IMR-90 (cell line): ENCODE measurements around the gene TRAPPC8. TPM values are rescaled to one million over a fixed set of nuclear protein-coding genes. Genes with fewer than 3 reads are reported as not detected.

ENCODE experiments used
- ATAC-seq: fragments of 200-7000 bp; cut with Tn5 transposase; 2 replicates; pipeline ENCODE4 v1.9.1; 2020; ENCODE audit warnings: low read depth, mild to moderate bottlenecking, moderate library complexity
- BruUV-seq: library from RNA; stranded (reverse); fragments of 400-500 nt; replicated peaks from 2 replicates; lab custom pipeline; 2021; lab: Mats Ljungman, UMichigan
- CTCF ChIA-PET: fragments of 300-600 bp; formaldehyde crosslinking; extraction: SDS; loops from one replicate; lab custom pipeline; 2021; ENCODE audit warnings: antibody characterized with exemption; lab: Yijun Ruan, JAX
- POLR2A ChIA-PET: fragments of 300-600 bp; sonication (Branson Sonifier 250); formaldehyde crosslinking; loops from one replicate; lab custom pipeline; 2022; ENCODE audit warnings: antibody characterized with exemption; ENCODE audit not compliant: unreplicated experiment; lab: Charles Lee
- DNase-seq: peaks from one replicate; pipeline ENCODE4 v3.0.0; 2013
- H2AFZ ChIP-seq: replicated peaks from 2 replicates; pipeline ENCODE3; 2013; ENCODE audit warnings: low read length, mild to moderate bottlenecking; ENCODE audit not compliant: poor library complexity
- H2AK5ac ChIP-seq: 2 replicates; pipeline ENCODE4 v1.6.1; 2013; ENCODE audit warnings: low read depth, low read length, inconsistent platforms
- H2AK9ac ChIP-seq: replicated peaks from 2 replicates; pipeline ENCODE3; 2013; ENCODE audit warnings: mild to moderate bottlenecking, low read depth, low read length, moderate library complexity; ENCODE audit not compliant: poor library complexity
- H2BK120ac ChIP-seq: 2 replicates; pipeline ENCODE4 v1.6.1; 2013; ENCODE audit warnings: low read depth, low read length, inconsistent platforms
- H2BK15ac ChIP-seq: 3 replicates; pipeline ENCODE4 v1.6.1; 2013; ENCODE audit warnings: low read depth, low read length, inconsistent platforms
- H2BK20ac ChIP-seq: 2 replicates; pipeline ENCODE4 v1.6.1; 2013; ENCODE audit warnings: low read depth, mild to moderate bottlenecking, inconsistent platforms, low read length, moderate library complexity
- H2BK5ac ChIP-seq: 2 replicates; pipeline ENCODE4 v1.6.1; 2013; ENCODE audit warnings: mild to moderate bottlenecking, low read depth, low read length, inconsistent platforms; ENCODE audit not compliant: poor library complexity, severe bottlenecking
- H3K14ac ChIP-seq: replicated peaks from 2 replicates; pipeline ENCODE4 v1.6.1; 2013; ENCODE audit warnings: low read depth, low read length, inconsistent platforms
- H3K18ac ChIP-seq: 2 replicates; pipeline ENCODE4 v1.6.1; 2013; ENCODE audit warnings: low read depth, low read length, control low read depth
- H3K23ac ChIP-seq: 2 replicates; pipeline ENCODE4 v1.6.1; 2013; ENCODE audit warnings: low read depth, low read length, inconsistent platforms
- H3K27ac ChIP-seq: 2 replicates; pipeline ENCODE4 v1.5.1; 2013; ENCODE audit warnings: mild to moderate bottlenecking, control low read depth, low read length; ENCODE audit not compliant: insufficient read depth
- H3K27me3 ChIP-seq: 2 replicates; pipeline ENCODE4 v1.6.1; 2013; ENCODE audit warnings: low read length; ENCODE audit not compliant: control insufficient read depth, insufficient read depth
- H3K36me3 ChIP-seq: 2 replicates; pipeline ENCODE4 v1.6.1; 2013; ENCODE audit warnings: low read length, mixed read lengths; ENCODE audit not compliant: control insufficient read depth, insufficient read depth
- H3K4ac ChIP-seq: 2 replicates; pipeline ENCODE4 v1.6.1; 2013; ENCODE audit warnings: low read depth, low read length, inconsistent platforms
- H3K4me1 ChIP-seq: 2 replicates; pipeline ENCODE4 v1.6.1; 2013; ENCODE audit warnings: low read length, mixed read lengths; ENCODE audit not compliant: control insufficient read depth, insufficient read depth
- H3K4me2 ChIP-seq: 2 replicates; pipeline ENCODE4 v1.6.1; 2013; ENCODE audit warnings: low read depth, mild to moderate bottlenecking, control low read depth, low read length, moderate library complexity
- H3K4me3 ChIP-seq: 2 replicates; pipeline ENCODE4 v1.5.1; 2013; ENCODE audit warnings: low read depth, mild to moderate bottlenecking, control low read depth, low read length, moderate library complexity; ENCODE audit not compliant: insufficient read depth
- H3K56ac ChIP-seq: 2 replicates; pipeline ENCODE4 v1.6.1; 2013; ENCODE audit warnings: low read length, inconsistent platforms; ENCODE audit not compliant: insufficient read depth; ENCODE audit errors: extremely low read depth
- H3K79me1 ChIP-seq, 2 experiments: 2 replicates each; pipeline ENCODE4 v1.6.1; 2013; ENCODE audit warnings: low read length in 2 of 2, inconsistent platforms in 1 of 2, low read depth in 1 of 2
- H3K9ac ChIP-seq: 2 replicates; pipeline ENCODE4 v1.6.1; 2013; ENCODE audit warnings: low read depth, low read length, control low read depth
- H3K9me1 ChIP-seq: 2 replicates; pipeline ENCODE4 v1.6.1; 2013; ENCODE audit warnings: low read length, inconsistent platforms; ENCODE audit not compliant: insufficient read depth
- H3K9me3 ChIP-seq: 2 replicates; pipeline ENCODE4 v1.6.1; 2013; ENCODE audit warnings: low read length; ENCODE audit not compliant: control insufficient read depth, insufficient read depth
- H4K20me1 ChIP-seq: 2 replicates; pipeline ENCODE4 v1.6.1; 2013; ENCODE audit warnings: low read length, inconsistent platforms; ENCODE audit not compliant: insufficient read depth
- H4K5ac ChIP-seq: 2 replicates; pipeline ENCODE4 v1.6.1; 2013; ENCODE audit warnings: mild to moderate bottlenecking, low read depth, low read length, control low read depth
- H4K8ac ChIP-seq, 2 experiments: 2 replicates each; pipeline ENCODE4 v1.6.1; 2013; ENCODE audit warnings: low read depth in 2 of 2, low read length in 2 of 2, control low read depth in 1 of 2, inconsistent platforms in 1 of 2
- H4K91ac ChIP-seq: 2 replicates; pipeline ENCODE4 v1.6.1; 2013; ENCODE audit warnings: low read depth, low read length, inconsistent platforms; ENCODE audit not compliant: insufficient read depth
- BHLHE40 ChIP-seq: fragments of 150-350 bp; IDR thresholded peaks from 2 replicates; pipeline ENCODE4 v1.6.1; 2016; ENCODE audit warnings: mild to moderate bottlenecking, low read depth, low read length
- ELK1 ChIP-seq: fragments of 150-350 bp; IDR thresholded peaks from 2 replicates; pipeline ENCODE4 v1.6.1; 2016; ENCODE audit warnings: low read depth, mild to moderate bottlenecking, low read length, moderate library complexity, borderline replicate concordance
- SMC3 ChIP-seq: fragments of 150-350 bp; IDR thresholded peaks from 2 replicates; pipeline ENCODE4 v1.6.1; 2016; ENCODE audit warnings: low read depth, mild to moderate bottlenecking, antibody characterized with exemption, low read length, moderate library complexity
- WGBS, 2 experiments: methylation state at CpG; one replicate each; pipeline versions ENCODE4 v1.1.5 to v1.1.7; 2013; ENCODE audit warnings: missing lambda C conversion rate in 2 of 2; ENCODE audit not compliant: insufficient read length in 1 of 2; ENCODE audit errors: extremely low coverage in 2 of 2; 5-methylcytosine and 5-hydroxymethylcytosine counted together
- dilution Hi-C: fragments of 300-500 bp; cut with HindIII; formaldehyde crosslinking; loops from one replicate; pipeline ENCODE4 v1.14.3; 2018; ENCODE audit warnings: low sequenced_read_pairs; ENCODE audit not compliant: unreplicated experiment
- in situ Hi-C: fragments of 300-500 bp; cut with MboI; formaldehyde crosslinking; loops from 3 replicates; pipeline ENCODE4 v1.14.3; 2019; ENCODE audit warnings: low sequenced_read_pairs, inconsistent platforms, mixed read lengths
- intact Hi-C: fragments of 100-400 bp; cut with micrococcal nuclease; formaldehyde crosslinking; loops from 2 replicates; pipeline ENCODE4 v1.10.0; 2022
- polyA plus RNA-seq, 3 experiments: library from polyadenylated mRNA; depleted of rRNA; stranded (reverse); fragments of >200 nt; gene quantifications; 2 replicates each; pipeline ENCODE4 v1.2.3, GENCODE V29; 2012; ENCODE audit warnings: low replicate concordance in 1 of 3
- total RNA-seq: library from RNA; depleted of rRNA; stranded (reverse); fragments of >200 nt; gene quantifications from 2 replicates; pipeline ENCODE4 v1.2.3, GENCODE V29; 2012
- TF ChIP-seq, protein P1 (sequence below): fragments of 150-350 bp; IDR thresholded peaks from 2 replicates; pipeline ENCODE4 v1.6.1; 2017; ENCODE audit warnings: mild to moderate bottlenecking, antibody characterized with exemption, low read length, low read depth

Gene TRAPPC8
- total and polyA plus RNA-seq, 2 of the 4 experiments (the other 2 are of a cell fraction): 21.8 to 54.3 TPM

- H3K4me3 ChIP-seq: no peak overlapping the region
- H3K36me3 ChIP-seq: peaks cover 8% of the 10 kb centered on the region
- H2AK9ac ChIP-seq: no peak overlapping the region
- no peaks in the 10 kb centered on the region for H3K27me3 ChIP-seq
- ChIA-PET POLR2A (no interaction called here), CTCF (interaction anchor here (0.6 kb wide), 1 partner anchor 368 kb away, joined by 3 read pairs; no protein-coding TSS in a partner anchor)
- no TSS peak for BruUV-seq
- no peaks in the 10 kb centered on the region for H3K79me1 ChIP-seq
- H3K18ac ChIP-seq: no peak overlapping the region
- no peak overlapping the region for H3K9ac ChIP-seq
- H3K56ac ChIP-seq: no peak overlapping the region
- WGBS, 2 experiments: no CpG with 5 or more reads among the region's 3 CpGs
- no peak overlapping the region for H2AFZ ChIP-seq
- H2AK5ac ChIP-seq: no peak overlapping the region
- no peak overlapping the region for H4K8ac ChIP-seq
- no peak overlapping the region for H2BK5ac ChIP-seq
- no peak overlapping the region for H2BK120ac ChIP-seq
- no peak overlapping the region for H3K23ac ChIP-seq
- no peak for DNase-seq
- no peak overlapping the region for H3K27ac ChIP-seq
- H2BK15ac ChIP-seq: no peak overlapping the region
- intact Hi-C loops: loop anchor here (10.0 kb wide), 1 partner anchor 401 kb away; no protein-coding TSS in a partner anchor
- H3K4ac ChIP-seq: no peak overlapping the region
- no peak overlapping the region for H3K4me2 ChIP-seq
- dilution Hi-C loops: no loop called here
- ATAC-seq: no peak
- TF ChIP-seq SMC3 (no peak), BHLHE40 (no peak), ELK1 (no peak)
- TF ChIP-seq, protein P1, sequence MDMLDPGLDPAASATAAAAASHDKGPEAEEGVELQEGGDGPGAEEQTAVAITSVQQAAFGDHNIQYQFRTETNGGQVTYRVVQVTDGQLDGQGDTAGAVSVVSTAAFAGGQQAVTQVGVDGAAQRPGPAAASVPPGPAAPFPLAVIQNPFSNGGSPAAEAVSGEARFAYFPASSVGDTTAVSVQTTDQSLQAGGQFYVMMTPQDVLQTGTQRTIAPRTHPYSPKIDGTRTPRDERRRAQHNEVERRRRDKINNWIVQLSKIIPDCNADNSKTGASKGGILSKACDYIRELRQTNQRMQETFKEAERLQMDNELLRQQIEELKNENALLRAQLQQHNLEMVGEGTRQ: no peak
- no peak overlapping the region for H4K91ac ChIP-seq
- H3K9me1 ChIP-seq: no peaks in the 10 kb centered on the region; the same call in 1 of the 2 replicates
- H3K4me1 ChIP-seq: no peaks in the 10 kb centered on the region
- no peaks in the 10 kb centered on the region for H4K20me1 ChIP-seq
- no peaks in the 10 kb centered on the region for H3K9me3 ChIP-seq
- H4K5ac ChIP-seq: no peak overlapping the region
- no peak overlapping the region for H2BK20ac ChIP-seq
- H3K14ac ChIP-seq: no peak overlapping the region
- in situ Hi-C loops: no loop called here
These were observed 117.2 kb downstream of the TRAPPC8 start for GRCh38 chr18:31825772-31826171.
